ENCODE measurements around the gene OSBPL9. TPM values are rescaled to one million over a fixed set of nuclear protein-coding genes. Genes with fewer than 3 reads are reported as not detected.

OSBPL9 gene
- total and polyA plus RNA-seq, 9 of the 15 experiments (the other 6 are each of a cell fraction or from before 2014, with no cell fraction given), result 43.9 to 217 (median 170) TPM

DNA sequence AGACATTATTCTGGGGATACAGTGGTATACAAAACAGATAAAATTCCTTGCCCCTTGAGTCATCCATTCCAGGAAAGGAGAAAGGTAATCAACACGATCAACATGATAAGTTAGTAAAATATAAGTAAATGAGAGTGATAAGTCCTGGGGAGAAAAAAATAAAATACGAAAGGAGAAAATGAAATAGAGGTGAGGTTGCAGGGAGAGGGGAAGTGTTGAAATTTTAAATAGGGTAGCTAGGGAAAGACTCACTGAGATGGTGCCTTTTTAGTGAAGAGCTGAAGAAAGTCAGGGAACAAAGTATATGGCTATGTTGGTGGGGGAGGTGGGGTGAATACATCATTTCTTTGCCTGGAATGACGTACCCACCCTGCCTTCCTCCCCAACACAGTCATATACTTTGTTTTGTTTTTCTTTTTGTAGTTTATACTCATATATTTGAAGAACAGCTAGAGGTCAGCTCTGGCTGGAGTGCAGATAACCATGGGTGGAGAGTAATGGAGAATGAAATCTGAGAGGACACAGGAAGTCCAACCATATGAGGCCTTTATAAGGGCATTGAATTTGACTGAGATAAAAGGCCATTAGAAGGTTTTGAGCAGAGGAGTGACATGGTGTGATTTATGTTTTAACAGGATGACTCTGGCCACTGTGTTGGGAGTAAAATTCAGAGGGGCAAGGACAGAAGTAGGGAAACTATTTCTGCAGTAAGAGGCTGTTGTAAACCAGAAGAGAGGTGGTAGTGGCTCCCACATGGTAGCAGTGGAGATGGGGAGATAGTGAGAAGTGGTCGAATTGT lies 54.8 kb downstream of the OSBPL9 start (continued):
- TF ChIP-seq NONO (IDR thresholded peaks at IDR 0.05; ENCODE audit: low read depth in 2 of 2, low read length in 1 of 2) (no peak), LARP7 (IDR thresholded peaks at IDR 0.05) (no peak), SIN3A (IDR thresholded peaks at IDR 0.05; ENCODE audit: borderline replicate concordance in 2 of 2, control insufficient read depth in 1 of 2, low read depth in 2 of 2, low read length in 2 of 2) (no peak), ZKSCAN8 (CRISPR knock-in tag; IDR thresholded peaks at IDR 0.05) (no peak), HNRNPL (IDR thresholded peaks at IDR 0.05; ENCODE audit: low read depth, low read length) (no peak), ZNF197 (CRISPR knock-in tag; IDR thresholded peaks at IDR 0.05; ENCODE audit: low read depth) (no peak), CSDE1 (IDR thresholded peaks at IDR 0.05) (no peak), ARID1B (IDR thresholded peaks at IDR 0.05) (peak; percentile 77)
- TF ChIP-seq, protein P1, sequence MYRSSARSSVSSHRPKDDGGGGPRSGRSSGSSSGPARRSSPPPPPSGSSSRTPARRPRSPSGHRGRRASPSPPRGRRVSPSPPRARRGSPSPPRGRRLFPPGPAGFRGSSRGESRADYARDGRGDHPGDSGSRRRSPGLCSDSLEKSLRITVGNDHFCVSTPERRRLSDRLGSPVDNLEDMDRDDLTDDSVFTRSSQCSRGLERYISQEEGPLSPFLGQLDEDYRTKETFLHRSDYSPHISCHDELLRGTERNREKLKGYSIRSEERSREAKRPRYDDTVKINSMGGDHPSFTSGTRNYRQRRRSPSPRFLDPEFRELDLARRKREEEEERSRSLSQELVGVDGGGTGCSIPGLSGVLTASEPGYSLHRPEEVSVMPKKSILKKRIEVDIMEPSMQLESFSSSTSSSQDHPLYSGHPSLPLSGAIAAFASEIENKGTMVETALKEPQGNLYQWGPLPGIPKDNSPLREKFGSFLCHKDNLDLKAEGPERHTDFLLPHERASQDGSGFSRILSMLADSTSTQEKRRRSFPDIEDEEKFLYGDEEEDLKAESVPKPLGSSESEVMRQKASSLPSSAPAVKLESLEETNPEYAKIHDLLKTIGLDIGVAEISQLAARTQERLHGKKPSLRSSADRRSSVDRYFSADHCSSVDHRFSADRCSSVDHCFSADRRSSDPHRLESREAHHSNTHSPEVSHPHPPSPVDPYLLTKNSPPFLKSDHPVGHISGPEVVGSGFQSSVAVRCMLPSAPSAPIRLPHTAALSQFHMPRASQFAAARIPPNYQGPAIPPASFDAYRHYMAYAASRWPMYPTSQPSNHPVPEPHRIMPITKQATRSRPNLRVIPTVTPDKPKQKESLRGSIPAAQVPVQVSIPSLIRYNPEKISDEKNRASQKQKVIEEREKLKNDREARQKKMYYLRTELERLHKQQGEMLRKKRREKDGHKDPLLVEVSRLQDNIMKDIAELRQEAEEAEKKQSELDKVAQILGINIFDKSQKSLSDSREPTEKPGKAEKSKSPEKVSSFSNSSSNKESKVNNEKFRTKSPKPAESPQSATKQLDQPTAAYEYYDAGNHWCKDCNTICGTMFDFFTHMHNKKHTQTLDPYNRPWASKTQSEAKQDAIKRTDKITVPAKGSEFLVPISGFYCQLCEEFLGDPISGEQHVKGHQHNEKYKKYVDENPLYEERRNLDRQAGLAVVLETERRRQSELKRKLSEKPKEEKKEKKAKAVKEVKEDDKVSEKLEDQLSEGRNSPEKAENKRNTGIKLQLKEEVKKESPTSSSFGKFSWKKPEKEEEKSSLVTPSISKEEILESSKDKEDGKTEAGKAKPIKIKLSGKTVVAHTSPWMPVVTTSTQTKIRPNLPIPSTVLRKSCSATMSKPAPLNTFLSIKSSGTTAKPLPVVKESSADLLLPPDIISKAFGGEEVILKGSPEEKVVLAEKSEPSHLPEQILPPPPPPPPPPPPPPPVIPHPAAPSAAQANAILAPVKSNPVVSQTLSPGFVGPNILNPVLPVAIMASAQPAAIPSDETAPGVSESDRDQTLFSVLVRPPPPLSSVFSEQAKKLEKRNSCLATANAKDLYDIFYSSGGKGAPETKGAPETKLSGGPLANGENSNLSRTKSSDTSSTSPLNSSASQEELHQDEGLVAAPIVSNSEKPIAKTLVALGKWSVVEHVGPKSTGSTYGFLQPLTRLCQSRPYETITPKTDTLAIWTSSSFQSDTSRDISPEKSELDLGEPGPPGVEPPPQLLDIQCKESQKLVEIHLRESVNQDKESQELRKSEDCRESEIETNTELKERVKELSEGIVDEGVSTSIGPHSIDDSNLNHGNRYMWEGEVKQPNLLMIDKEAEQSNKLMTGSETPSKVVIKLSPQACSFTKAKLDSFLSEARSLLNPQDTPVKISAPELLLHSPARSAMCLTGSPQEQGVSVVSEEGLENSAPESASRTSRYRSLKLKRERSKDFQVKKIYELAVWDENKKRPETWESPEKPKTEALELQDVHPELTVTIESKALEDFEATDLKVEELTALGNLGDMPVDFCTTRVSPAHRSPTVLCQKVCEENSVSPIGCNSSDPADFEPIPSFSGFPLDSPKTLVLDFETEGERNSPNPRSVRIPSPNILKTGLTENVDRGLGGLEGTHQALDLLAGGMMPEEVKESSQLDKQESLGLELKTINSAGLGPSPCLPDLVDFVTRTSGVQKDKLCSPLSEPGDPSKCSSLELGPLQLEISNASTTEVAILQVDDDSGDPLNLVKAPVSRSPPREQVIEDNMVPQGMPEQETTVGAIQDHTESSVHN (IDR thresholded peaks at IDR 0.05; ENCODE audit: borderline replicate concordance in 1 of 2, low read depth in 1 of 2), result no peak
- TF ChIP-seq, protein P2, sequence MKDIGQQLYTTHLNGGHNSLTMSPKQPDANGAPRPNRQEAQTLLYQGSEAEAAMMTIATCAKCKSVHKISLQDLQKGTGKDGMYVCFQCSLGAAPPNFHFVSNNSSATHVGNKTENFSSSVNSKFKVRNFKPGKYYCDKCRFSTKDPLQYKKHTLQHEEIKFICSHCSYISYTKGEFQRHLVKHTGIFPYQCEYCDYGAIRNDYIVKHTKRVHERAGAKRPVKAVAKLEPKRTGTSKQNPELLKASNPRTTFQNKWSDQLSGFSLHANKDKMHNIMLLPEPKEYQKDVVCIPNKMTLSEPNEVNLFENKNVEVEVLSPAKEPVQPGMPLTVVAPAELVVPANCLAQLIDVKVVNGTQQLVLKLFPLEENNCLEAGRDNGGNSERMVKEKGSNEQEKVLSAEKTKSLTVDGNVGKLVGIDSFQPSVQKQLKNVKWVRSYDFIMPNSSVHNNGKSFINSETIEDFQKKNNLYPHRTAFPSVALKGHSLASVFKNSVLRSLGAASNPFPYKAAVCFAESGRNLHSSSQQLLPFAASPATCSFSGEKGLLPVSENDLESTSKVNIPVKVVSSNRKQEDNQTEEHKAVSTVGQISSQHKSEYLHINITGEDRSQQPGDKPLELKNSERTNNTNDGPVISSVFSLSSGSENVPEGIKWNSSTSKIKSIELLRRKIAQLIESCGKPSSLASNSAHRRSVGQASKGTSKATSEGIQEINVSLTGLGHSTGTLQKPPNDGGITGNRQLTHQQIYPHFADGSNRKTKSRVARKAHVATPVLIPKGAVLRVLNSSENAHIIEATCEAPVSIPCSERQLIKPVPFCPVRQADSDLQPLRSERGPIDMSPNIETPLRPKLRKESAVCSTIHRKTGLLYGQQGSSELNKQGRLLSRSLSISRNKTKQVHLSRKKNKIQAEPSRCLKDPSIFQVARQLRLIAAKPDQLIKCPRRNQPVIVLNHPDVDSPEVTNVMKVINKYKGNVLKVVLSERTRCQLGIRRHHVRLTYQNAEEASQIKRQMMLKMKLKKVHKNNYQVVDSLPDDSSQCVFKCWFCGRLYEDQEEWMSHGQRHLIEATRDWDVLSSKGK (CRISPR knock-in tag; IDR thresholded peaks at IDR 0.05), result no peak
- TF ChIP-seq, protein P3, sequence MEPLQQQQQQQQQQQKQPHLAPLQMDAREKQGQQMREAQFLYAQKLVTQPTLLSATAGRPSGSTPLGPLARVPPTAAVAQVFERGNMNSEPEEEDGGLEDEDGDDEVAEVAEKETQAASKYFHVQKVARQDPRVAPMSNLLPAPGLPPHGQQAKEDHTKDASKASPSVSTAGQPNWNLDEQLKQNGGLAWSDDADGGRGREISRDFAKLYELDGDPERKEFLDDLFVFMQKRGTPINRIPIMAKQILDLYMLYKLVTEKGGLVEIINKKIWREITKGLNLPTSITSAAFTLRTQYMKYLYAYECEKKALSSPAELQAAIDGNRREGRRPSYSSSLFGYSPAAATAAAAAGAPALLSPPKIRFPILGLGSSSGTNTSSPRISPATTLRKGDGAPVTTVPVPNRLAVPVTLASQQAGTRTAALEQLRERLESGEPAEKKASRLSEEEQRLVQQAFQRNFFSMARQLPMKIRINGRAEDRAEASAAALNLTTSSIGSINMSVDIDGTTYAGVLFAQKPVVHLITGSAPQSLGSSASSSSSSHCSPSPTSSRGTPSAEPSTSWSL (CRISPR knock-in tag; IDR thresholded peaks at IDR 0.05; ENCODE audit: borderline replicate concordance), result no peak
